Rectal smooth muscle tissue (tissue), 1 donor: Measurements from ENCODE around the gene FREY1.

Experiments used
- H3K27ac ChIP-seq: one replicate; pipeline ENCODE4 v1.7.0; 2013; ENCODE audit warnings: low read depth, low read length, inconsistent platforms
- H3K27me3 ChIP-seq: one replicate; pipeline ENCODE4 v1.7.0; 2013; ENCODE audit warnings: low read length; ENCODE audit not compliant: control insufficient read depth, insufficient read depth
- H3K36me3 ChIP-seq: one replicate; pipeline ENCODE4 v1.7.0; 2013; ENCODE audit warnings: low read length; ENCODE audit not compliant: control insufficient read depth, insufficient read depth
- H3K4me1 ChIP-seq: one replicate; pipeline ENCODE4 v1.7.0; 2013; ENCODE audit warnings: low read length; ENCODE audit not compliant: control insufficient read depth, insufficient read depth
- H3K4me3 ChIP-seq: one replicate; pipeline ENCODE4 v1.7.0; 2013; ENCODE audit warnings: low read length
- H3K9ac ChIP-seq: one replicate; pipeline ENCODE4 v1.7.0; 2013; ENCODE audit warnings: low read length

FREY1 gene

DNA sequence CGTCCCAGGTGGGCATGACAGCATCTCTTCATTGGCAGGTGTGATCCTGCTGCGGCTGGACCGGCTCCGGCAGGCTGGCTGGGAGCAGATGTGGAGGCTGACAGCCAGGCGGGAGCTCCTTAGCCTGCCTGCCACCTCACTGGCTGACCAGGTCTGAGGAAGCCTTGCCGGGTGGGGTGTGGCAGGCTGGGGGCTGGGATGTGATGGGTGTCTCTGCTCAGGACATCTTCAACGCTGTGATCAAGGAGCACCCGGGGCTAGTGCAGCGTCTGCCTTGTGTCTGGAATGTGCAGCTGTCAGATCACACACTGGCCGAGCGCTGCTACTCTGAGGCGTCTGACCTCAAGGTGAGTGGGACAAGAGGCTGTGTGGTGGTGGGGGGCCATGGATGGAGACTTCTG, 18.9 kb upstream of the FREY1 start:
- no peaks in the 10 kb centered on the region for H3K4me1 ChIP-seq
- no peak overlapping the region for H3K27ac ChIP-seq
- peaks cover 7% of the 10 kb centered on the region for H3K27me3 ChIP-seq
- H3K36me3 ChIP-seq, result no peaks in the 10 kb centered on the region
- no peak overlapping the region for H3K9ac ChIP-seq
- H3K4me3 ChIP-seq, result no peak overlapping the region

DNA sequence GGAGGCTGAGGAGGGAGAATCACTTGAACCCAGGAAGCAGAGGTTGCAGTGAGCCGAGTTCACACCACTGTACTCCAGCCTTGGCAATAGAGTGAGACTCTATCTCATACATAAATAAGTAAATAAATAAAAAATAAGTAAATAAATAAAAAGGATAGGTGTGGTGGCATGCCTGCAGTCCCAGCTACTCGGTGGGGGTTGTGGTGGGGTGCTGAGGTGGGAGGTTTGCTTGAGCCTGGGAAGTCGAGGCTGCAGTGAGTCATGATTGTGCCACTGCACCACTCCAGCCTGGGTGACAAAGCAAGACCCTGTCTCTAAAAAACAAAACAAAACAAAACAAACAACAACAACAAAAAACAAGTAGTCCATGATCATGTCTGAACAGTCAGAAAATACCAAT, 18.5 kb upstream of the FREY1 start:
- Histone ChIP-seq H3K27ac (no peak overlapping the region), H3K4me1 (no peaks in the 10 kb centered on the region), H3K36me3 (no peaks in the 10 kb centered on the region), H3K27me3 (peaks cover 7% of the 10 kb centered on the region), H3K4me3 (no peak overlapping the region), H3K9ac (no peak overlapping the region)

DNA sequence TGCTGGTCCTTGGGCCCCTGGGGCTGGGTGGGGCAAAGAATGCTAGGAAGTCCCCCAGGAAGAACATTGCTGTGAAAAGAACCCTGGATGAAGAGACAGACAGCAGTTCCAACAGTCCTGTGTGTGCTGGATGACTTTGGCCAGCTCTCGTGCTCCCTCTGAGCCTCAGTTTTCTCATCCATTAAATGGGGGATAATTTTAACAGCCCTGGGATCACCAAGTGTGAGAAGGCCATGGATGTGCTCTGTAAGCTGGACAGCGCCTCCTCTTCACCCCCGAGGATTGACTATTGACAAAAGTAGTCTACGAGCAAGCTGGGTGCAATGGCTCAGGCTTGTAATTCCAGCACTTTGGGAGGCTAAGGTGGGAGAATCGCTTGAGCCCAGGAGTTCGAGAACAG, 17.9 kb upstream of the FREY1 start:
- Histone ChIP-seq H3K4me1 (no peaks in the 10 kb centered on the region), H3K27me3 (peaks cover 7% of the 10 kb centered on the region), H3K4me3 (no peak overlapping the region), H3K27ac (no peak overlapping the region), H3K36me3 (no peaks in the 10 kb centered on the region), H3K9ac (no peak overlapping the region)

DNA sequence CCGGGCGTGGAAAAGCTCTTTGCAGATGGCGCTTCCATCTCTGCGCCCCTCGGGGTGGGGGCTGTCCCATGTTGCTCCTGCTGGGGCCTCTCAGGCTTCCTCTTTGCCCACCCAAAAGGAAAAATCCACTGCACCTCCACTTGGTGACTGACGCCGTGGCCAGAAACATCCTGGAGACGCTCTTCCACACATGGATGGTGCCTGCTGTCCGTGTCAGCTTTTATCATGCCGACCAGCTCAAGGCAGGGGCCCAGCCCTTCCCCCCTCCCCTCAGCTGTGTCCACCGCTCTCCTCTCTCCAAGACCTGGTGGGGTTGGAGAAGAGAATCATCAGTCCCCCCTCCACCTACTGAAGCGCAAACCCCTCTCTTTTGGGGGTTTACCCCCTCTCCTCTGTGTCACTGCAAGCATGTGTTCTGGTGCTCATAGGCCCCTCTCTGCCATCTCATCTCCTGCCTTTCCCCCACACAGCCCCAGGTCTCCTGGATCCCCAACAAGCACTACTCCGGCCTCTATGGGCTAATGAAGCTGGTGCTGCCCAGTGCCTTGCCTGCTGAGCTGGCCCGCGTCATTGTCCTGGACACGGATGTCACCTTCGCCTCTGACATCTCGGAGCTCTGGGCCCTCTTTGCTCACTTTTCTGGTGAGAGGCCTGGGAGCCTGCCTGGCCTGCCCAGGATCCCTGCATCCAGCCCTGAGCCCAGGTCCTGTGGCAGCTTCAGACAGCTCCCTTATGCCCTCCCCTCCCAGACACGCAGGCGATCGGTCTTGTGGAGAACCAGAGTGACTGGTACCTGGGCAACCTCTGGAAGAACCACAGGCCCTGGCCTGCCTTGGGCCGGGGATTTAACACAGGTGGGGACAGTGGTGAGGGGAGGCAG, 17.2 kb upstream of the FREY1 start:
- H3K4me3 ChIP-seq, result no peak overlapping the region
- H3K36me3 ChIP-seq, result no peaks in the 10 kb centered on the region
- no peak overlapping the region for H3K27ac ChIP-seq
- no peak overlapping the region for H3K9ac ChIP-seq
- no peaks in the 10 kb centered on the region for H3K4me1 ChIP-seq
- peaks cover 7% of the 10 kb centered on the region for H3K27me3 ChIP-seq

DNA sequence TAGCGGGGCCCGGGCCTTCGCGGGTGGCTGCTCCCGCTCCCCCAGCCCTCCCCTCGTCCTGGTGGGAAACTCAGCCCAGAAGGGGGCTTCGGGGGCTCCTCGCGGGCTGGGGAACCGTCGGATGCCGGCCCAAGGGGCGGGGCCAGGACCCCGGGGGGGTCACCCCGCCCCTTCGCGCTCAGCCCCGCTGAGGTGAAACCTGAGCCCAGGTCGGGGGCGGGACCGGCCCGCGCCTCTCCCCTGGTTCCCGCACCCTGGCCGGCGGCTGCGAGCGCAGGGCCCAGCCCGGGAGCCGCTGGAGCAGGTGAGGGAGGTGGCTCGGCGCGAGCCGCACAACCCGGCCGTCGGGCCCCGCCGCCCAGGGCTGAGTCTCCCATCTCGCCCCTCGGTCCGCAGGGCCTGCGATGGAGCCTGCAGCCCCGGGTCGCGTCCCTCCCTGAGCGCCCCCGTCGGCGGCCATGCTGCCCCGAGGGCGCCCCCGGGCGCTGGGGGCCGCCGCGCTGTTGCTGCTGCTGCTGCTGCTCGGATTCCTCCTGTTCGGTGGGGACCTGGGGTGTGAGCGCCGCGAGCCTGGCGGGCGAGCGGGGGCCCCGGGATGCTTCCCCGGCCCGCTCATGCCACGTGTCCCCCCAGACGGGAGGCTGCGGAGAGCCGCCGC, 15.5 kb upstream of the FREY1 start, which contains the start of gene LARGE2:
TSS of gene LARGE2 (plus strand) at position 232 of the 658 bp plus-strand sequence. CDS start at position 459, 227 bp downstream.
- no peaks in the 10 kb centered on the region for H3K4me1 ChIP-seq
- H3K36me3 ChIP-seq, result no peaks in the 10 kb centered on the region
- H3K27me3 ChIP-seq, result peaks cover 7% of the 10 kb centered on the region
- no peak within 1 kb of the TSS for H3K27ac ChIP-seq
- peak within 1 kb of the TSS; percentile 38 for H3K4me3 ChIP-seq
- H3K9ac ChIP-seq, result no peak within 1 kb of the TSS

DNA sequence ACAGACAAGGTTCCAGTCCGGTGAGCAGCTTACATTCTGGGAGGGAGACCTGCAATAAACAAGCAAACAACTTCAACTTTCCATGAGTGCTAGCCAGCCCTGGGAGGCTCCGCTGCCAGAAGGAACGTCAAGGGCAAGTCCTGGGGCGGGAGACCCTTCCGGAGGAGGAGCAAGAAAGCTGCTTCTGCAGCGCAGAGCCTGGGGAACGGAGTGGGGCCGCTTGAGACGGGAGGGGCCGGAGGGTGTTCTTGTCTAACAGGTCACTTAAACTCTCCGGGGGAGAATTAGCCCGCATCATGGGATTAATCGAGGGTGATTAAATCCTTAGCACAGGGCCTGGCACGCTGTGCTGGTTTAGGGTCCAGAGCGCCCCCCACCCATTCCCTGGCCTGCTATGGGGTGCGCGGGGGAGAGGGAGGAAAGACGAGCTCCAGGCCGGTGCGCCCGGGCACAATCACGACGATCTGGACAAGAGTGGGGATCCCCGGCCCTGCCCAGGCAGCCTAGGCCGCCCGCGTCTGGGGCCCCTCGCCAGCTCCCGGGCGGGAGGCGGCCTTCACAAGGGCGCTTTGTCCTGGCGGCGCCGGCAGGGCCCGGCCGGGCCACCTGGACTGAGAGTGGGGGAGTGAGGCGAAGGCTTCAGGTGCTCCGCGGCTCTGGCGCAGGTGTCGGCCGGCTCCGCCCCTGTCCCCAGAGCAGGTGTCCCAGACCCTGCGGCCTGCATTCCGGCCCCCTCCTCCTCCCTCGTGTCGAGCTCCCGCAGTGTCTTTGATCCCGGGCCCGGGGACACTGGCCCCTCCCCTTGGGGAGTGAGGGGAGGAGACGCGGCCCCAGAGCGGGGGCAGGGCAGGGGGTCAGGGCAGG, 14.7 kb upstream of the FREY1 start:
- Histone ChIP-seq H3K36me3 (no peaks in the 10 kb centered on the region), H3K4me1 (no peaks in the 10 kb centered on the region), H3K27me3 (peaks cover 7% of the 10 kb centered on the region), H3K4me3 (peak overlapping the region; percentile 35), H3K27ac (no peak overlapping the region), H3K9ac (no peak overlapping the region)

DNA sequence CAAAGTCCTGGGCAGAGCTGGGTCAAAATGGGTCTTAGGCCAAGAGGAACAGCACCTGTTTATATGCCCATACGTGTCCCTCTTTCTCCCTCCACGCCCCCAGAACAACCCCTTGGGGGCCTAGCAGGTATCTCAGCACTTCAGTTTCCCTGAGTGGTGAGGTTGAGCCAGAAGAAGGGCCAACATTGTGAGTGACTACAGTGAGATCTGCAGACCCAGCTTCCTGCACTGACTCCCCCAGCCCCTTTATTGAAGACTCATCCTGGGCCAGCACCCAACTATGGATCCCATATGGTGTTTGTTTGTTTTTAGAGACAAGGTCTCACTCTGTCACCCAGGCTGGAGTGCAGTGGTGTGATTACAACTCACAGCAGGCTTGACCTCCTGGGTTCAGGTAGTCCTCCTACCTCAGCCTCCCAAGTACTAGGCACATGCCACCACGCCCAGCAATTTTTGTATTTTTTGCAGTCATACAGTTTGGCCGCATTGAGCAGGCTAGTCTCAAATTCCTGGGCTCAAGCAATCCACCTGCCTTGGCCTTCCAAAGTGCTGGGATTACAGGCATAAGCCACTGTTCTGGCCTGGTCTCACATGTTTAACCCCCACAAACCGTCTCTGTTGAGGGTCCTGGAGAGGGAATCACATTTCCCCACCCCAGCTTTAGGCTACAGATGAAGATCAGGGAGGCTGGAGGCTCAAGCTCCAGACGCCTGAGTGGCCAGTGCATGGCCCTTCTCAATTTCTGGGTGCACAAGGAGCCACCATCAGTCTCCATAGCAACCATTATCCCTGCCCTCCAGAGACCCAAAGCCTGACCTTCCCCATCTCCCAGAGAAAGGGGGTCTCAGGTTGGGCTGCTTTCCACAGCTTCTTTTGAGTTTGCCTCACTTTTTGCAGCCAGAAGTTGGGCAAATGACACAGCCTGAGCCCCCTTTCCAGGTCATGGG, 13.7 kb upstream of the FREY1 start:
- H3K27me3 ChIP-seq, result peaks cover 7% of the 10 kb centered on the region
- H3K36me3 ChIP-seq, result no peaks in the 10 kb centered on the region
- no peak overlapping the region for H3K9ac ChIP-seq
- no peak overlapping the region for H3K4me3 ChIP-seq
- no peaks in the 10 kb centered on the region for H3K4me1 ChIP-seq
- no peak overlapping the region for H3K27ac ChIP-seq

DNA sequence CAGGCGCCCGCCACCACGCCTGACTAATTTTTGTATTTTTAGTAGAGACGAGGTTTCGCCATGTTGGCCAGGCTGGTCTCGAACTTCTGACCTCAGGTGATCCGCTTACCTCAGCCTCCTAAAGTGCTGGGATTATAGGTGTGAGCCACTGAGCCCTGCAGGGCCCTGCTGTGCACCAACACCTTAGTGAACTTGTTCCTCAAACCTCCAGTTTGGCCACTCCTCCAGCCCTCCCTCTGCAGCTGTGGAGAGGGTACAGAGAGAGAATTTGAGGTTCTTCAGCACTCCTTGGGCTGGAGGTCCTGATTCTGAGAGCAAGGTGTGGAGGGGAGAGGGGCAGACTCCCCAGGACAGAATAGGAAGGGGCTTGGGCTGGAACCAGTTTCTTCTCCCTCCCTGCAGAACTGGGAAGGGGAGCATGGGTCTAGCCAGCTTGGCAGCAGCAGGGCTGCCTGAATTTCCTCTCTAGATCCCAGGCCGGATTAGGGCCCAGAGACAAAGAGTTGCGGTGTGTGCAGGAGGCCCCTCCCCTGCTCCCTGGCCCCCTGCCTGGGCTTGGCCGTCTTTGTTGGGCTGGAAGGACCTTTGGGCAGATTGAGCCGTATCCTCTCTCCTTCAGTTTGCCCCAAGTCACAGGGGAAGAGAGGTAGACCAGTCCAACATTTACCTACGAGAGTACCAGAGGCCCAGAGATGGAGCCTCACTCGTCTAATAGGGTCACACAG, 12.9 kb upstream of the FREY1 start:
- H3K4me3 ChIP-seq, result no peak overlapping the region
- no peaks in the 10 kb centered on the region for H3K36me3 ChIP-seq
- H3K27ac ChIP-seq, result no peak overlapping the region
- peaks cover 7% of the 10 kb centered on the region for H3K27me3 ChIP-seq
- H3K4me1 ChIP-seq, result no peaks in the 10 kb centered on the region
- no peak overlapping the region for H3K9ac ChIP-seq

DNA sequence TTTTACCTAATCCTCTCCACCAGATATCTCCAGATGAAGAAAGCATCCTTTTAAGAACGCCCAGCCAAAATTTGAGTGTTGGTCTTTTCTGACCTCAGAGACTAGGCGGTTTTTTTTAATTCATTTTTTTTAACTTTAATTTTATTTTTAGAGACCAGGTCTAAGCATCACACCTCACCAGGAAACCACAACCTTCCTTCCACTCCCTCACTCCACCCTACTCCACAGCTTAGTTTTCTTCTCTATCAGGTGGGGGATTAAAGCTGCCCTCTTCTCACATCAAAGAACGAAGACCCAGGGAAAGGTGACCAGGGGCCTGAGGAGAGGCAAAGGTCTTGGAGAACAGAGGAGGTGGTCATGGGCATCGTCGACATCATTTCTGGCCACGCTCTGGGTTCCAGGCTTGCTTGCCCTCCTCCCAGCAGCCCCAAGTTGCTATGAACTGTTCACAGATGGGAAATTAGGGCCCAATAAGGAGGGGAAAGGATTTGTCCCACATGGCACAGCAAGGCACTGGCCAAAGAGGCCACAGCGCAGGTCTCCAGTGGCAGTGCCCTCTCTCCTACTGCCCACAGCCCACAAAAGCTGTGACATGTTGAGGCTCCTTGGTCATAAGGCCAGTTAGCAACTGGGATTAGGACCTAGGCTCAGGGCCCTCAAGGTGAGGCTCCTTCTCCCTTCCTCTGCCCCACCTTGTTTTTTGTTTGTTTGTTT, 12.0 kb upstream of the FREY1 start:
- Histone ChIP-seq H3K4me3 (peak overlapping the region; percentile 99), H3K9ac (no peak overlapping the region), H3K4me1 (no peaks in the 10 kb centered on the region)

DNA sequence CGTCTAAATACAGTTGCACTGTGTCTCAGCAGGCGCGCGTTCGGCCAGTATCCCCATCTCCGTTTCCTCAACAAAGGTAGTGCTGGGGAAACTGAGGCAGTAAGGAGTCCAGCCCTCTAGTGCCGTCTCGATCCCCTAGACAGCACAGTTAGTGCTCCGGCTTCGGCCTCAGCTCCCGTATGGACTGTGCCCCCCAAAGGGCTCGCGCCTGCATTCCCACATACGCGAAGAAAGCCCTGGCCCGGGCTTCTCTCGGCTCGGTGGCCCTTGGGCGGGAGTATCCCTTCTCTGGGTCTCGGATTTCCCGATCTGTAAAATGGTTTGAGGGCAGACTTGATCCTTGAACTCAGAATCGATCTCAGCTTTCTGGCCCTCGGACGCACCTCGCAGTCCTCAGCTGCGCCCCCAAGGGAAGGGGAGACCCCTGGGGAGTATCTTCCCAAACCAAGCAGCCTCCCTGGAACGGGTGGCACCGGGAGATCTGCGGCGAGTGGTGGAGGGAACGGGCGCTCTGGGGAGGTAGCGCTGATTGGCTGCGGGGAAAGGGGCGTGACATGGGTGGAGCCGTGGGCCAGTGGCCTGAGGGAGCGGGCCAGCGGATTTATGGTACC, 11.4 kb upstream of the FREY1 start:
- Histone ChIP-seq H3K36me3 (peaks cover 11% of the 10 kb centered on the region), H3K4me3 (peak overlapping the region; percentile 99), H3K27me3 (peaks cover 6% of the 10 kb centered on the region), H3K9ac (peak overlapping the region; percentile 59), H3K27ac (peak overlapping the region; percentile 79), H3K4me1 (no peaks in the 10 kb centered on the region)

More for the DNA sequence above, 12.0 kb upstream of the FREY1 start:
- peaks cover 7% of the 10 kb centered on the region for H3K27me3 ChIP-seq
- no peak overlapping the region for H3K27ac ChIP-seq
- peaks cover 4% of the 10 kb centered on the region for H3K36me3 ChIP-seq
